Endothelial cell of umbilical vein (primary cell): ENCODE results near the gene ERBB2. TPM values are rescaled to one million over a fixed set of nuclear protein-coding genes. Genes with fewer than 3 reads are reported as not detected.

Experiments used
- BruUV-seq: library from RNA; stranded (reverse); fragments of 400-500 nt; replicated peaks from 2 replicates; lab custom pipeline; 2021; lab: Mats Ljungman, UMichigan
- CTCF ChIA-PET: fragments of 300-600, 350-600 bp; sonication (Branson Sonifier 250); formaldehyde crosslinking; loops from one replicate; lab custom pipeline; 2021; ENCODE audit warnings: antibody characterized with exemption, inconsistent platforms; lab: Charles Lee
- POLR2A ChIA-PET: fragments of 300-600, 350-600 bp; sonication (Branson Sonifier 250); formaldehyde crosslinking; loops from one replicate; lab custom pipeline; 2021; ENCODE audit warnings: antibody characterized with exemption, inconsistent platforms; lab: Charles Lee
- DNase-seq: peaks from one replicate; pipeline ENCODE4 v3.0.0-alpha.2; 2011; ENCODE audit warnings: low read depth, low spot score
- FAIRE-seq: peaks from 2 replicates; lab custom pipeline; 2011; peaks lifted over from hg19 to GRCh38; lab: Jason Lieb, UNC
- H2AFZ ChIP-seq: 2 replicates; pipeline ENCODE4 v1.6.0; 2012; ENCODE audit warnings: low read depth, low read length, control low read depth, inconsistent platforms
- H3K27ac ChIP-seq: 2 replicates; pipeline ENCODE4 v1.5.1; 2011; ENCODE audit warnings: low read depth, mild to moderate bottlenecking, control low read depth, low read length, moderate library complexity; ENCODE audit not compliant: insufficient read depth
- H3K27me3 ChIP-seq, 2 experiments: 2 replicates each; pipeline versions ENCODE4 v1.6.0 to v1.6.1; 2011; ENCODE audit warnings: low read length in 2 of 2, mixed read lengths in 1 of 2; ENCODE audit not compliant: control insufficient read depth in 2 of 2, insufficient read depth in 2 of 2
- H3K36me3 ChIP-seq, 2 experiments: 2 replicates in 1 of 2; 3 replicates in 1 of 2; pipeline ENCODE4 v1.5.1; 2011; ENCODE audit warnings: low read length in 2 of 2, mild to moderate bottlenecking in 1 of 2, moderate library complexity in 1 of 2; ENCODE audit not compliant: control insufficient read depth in 2 of 2, insufficient read depth in 2 of 2; ENCODE audit errors: extremely low read depth in 1 of 2
- H3K4me1 ChIP-seq: 3 replicates; pipeline ENCODE4 v1.5.1; 2011; ENCODE audit warnings: mild to moderate bottlenecking, low read length; ENCODE audit not compliant: control insufficient read depth, insufficient read depth; ENCODE audit errors: extremely low read depth
- H3K4me2 ChIP-seq: 2 replicates; pipeline ENCODE4 v1.6.1; 2011; ENCODE audit warnings: low read length, control low read depth, mixed read lengths; ENCODE audit not compliant: insufficient read depth
- H3K4me3 ChIP-seq, 3 experiments: fragments of 200-600 bp in 1 of 3; sonication (generic), shearing (Covaris generic) in 1 of 3; replicated peaks in 1 of 3; 2 replicates each; pipeline ENCODE4 v1.5.1; 2011 to 2016; ENCODE audit warnings: control low read depth in 3 of 3, low read length in 3 of 3, mild to moderate bottlenecking in 2 of 3, inconsistent platforms in 1 of 3, low read depth in 1 of 3, moderate library complexity in 1 of 3; ENCODE audit not compliant: insufficient read depth in 1 of 3
- H3K79me2 ChIP-seq: 2 replicates; pipeline ENCODE4 v1.6.0; 2012; ENCODE audit warnings: low read length, inconsistent platforms; ENCODE audit not compliant: control insufficient read depth, insufficient read depth
- H3K9ac ChIP-seq: replicated peaks from 2 replicates; pipeline ENCODE3; 2011; ENCODE audit warnings: low read length, control low read depth; ENCODE audit not compliant: insufficient read depth; ENCODE audit errors: extremely low read depth
- H3K9me1 ChIP-seq: replicated peaks from 3 replicates; pipeline ENCODE4 v1.6.0; 2011; ENCODE audit warnings: mild to moderate bottlenecking, low read length; ENCODE audit not compliant: control insufficient read depth, insufficient read depth; ENCODE audit errors: extremely low read depth
- H3K9me3 ChIP-seq: replicated peaks from 2 replicates; pipeline ENCODE4 v1.5.1; 2012; ENCODE audit warnings: low read length, inconsistent platforms; ENCODE audit not compliant: control insufficient read depth, insufficient read depth
- H4K20me1 ChIP-seq: replicated peaks from 2 replicates; pipeline ENCODE3; 2011; ENCODE audit warnings: mild to moderate bottlenecking, low read length; ENCODE audit not compliant: control insufficient read depth, insufficient read depth; ENCODE audit errors: extremely low read depth
- CTCF ChIP-seq, 2 donors: IDR thresholded peaks; 1 replicate in 1 of 2; 2 replicates in 1 of 2; pipeline ENCODE4 v1.5.1; 2011; ENCODE audit warnings: low read length in 2 of 2, mild to moderate bottlenecking in 2 of 2, moderate library complexity in 2 of 2, control low read depth in 1 of 2, inconsistent platforms in 1 of 2, low read depth in 1 of 2; ENCODE audit not compliant: insufficient read depth in 1 of 2; ENCODE audit errors: extremely low read depth in 1 of 2
- EZH2 ChIP-seq: IDR thresholded peaks from 2 replicates; pipeline ENCODE4 v1.6.1; 2012; ENCODE audit warnings: borderline replicate concordance, low read depth, mild to moderate bottlenecking, moderate library complexity, low read length, inconsistent platforms; ENCODE audit not compliant: severe bottlenecking
- FOS ChIP-seq: IDR thresholded peaks from 2 replicates; pipeline ENCODE4 v1.6.1; 2011; ENCODE audit warnings: mild to moderate bottlenecking, low read length, moderate library complexity, borderline replicate concordance; ENCODE audit not compliant: insufficient read depth
- GATA2 ChIP-seq: IDR thresholded peaks from 2 replicates; pipeline ENCODE4 v1.7.0; 2011; ENCODE audit warnings: low read depth, mild to moderate bottlenecking, moderate library complexity, mixed read lengths, low read length; ENCODE audit not compliant: insufficient read length, insufficient read depth
- JUN ChIP-seq: IDR thresholded peaks from 2 replicates; pipeline ENCODE4 v1.6.1; 2011; ENCODE audit warnings: borderline replicate concordance, low read depth; ENCODE audit not compliant: insufficient read length, insufficient read depth
- MAX ChIP-seq: IDR thresholded peaks from 2 replicates; pipeline ENCODE4 v1.6.1; 2011; ENCODE audit not compliant: insufficient read depth, insufficient read length
- MYC ChIP-seq: IDR thresholded peaks from one replicate; pipeline ENCODE4 v1.6.1; 2011; ENCODE audit warnings: mild to moderate bottlenecking, low read depth, low read length
- POLR2A ChIP-seq: IDR thresholded peaks from 2 replicates; pipeline ENCODE4 v1.6.1; 2012; ENCODE audit warnings: low read depth, mild to moderate bottlenecking, control low read depth, low read length
- POLR2AphosphoS5 ChIP-seq: IDR thresholded peaks from 2 replicates; pipeline ENCODE4 v1.6.1; 2012; ENCODE audit warnings: low read depth, mild to moderate bottlenecking, control low read depth, low read length, moderate library complexity; ENCODE audit not compliant: insufficient read depth
- dilution Hi-C: fragments of 300-500 bp; cut with MboI; formaldehyde crosslinking; loops from one replicate; pipeline ENCODE4 v1.15.0; 2019; ENCODE audit warnings: low sequenced_read_pairs; ENCODE audit not compliant: extremely low pct_ligation_motif_present
- intact Hi-C: fragments of 100-400 bp; cut with micrococcal nuclease; formaldehyde crosslinking; loops from one replicate; pipeline ENCODE4 v1.10.0; 2022
- polyA plus RNA-seq, 4 experiments: library from polyadenylated mRNA; depleted of rRNA in 3 of 4; stranded (reverse) in 3 of 4; unstranded in 1 of 4; fragments of >200 nt; gene quantifications; 2 replicates each; pipeline versions ENCODE4 v1.2.1 to v1.2.3, GENCODE V29; 2011 to 2012; ENCODE audit warnings: missing spikeins in 1 of 4
- total RNA-seq: library from RNA; stranded (reverse); gene quantifications from 2 replicates; pipeline ENCODE4 v1.2.3, GENCODE V29; 2021

ERBB2 gene
- total and polyA plus RNA-seq, 2 donors (not counting 3 experiments of a cell fraction or from before 2014, with no cell fraction given) = 20.6 to 32.9 TPM

GRCh38 chr17:39750131-39751015 is 50.5 kb downstream of the ERBB2 start:
- CTCF ChIA-PET = interaction anchor here (1.0 to 1.8 kb wide), 4 partner anchors 126 to 129 kb away, joined by 3 to 8 read pairs (median 5); no protein-coding TSS in a partner anchor
- POLR2A ChIA-PET = no interaction called here
- BruUV-seq = no TSS peak

GRCh38 chr17:39751016-39751543 is 51.2 kb downstream of the ERBB2 start:
- dilution Hi-C loops (no loop called here), intact Hi-C loops (loop anchor here (5.0 kb wide), 1 partner anchor 114 kb away; the partner anchor contains the start of gene STARD3)
- no peak for TF ChIP-seq JUN
- TF ChIP-seq MAX = no peak
- no peak for TF ChIP-seq EZH2
- TF ChIP-seq POLR2AphosphoS5 = no peak
- no peak for TF ChIP-seq GATA2
- no peak for TF ChIP-seq MYC
- no peak for TF ChIP-seq CTCF (IDR thresholded peaks at IDR 0.05; ENCODE audit: extremely low read depth in 1 of 2, insufficient read depth in 1 of 2, low read depth in 1 of 2, low read length in 2 of 2)
- no peak for TF ChIP-seq POLR2A
- TF ChIP-seq FOS = no peak
- no peaks in the 10 kb centered on the region for H3K79me2 ChIP-seq
- ChIA-PET CTCF (interaction anchor here (1.0 to 1.3 kb wide), 2 partner anchors 128 to 130 kb away, joined by 4 to 6 read pairs; no protein-coding TSS in a partner anchor), POLR2A (no interaction called here)
- no TSS peak for BruUV-seq
- no peak overlapping the region for H2AFZ ChIP-seq
- no peak overlapping the region for H3K4me2 ChIP-seq
- H3K9ac ChIP-seq = no peak overlapping the region
- H3K4me1 ChIP-seq = peaks cover 9% of the 10 kb centered on the region
- no peaks in the 10 kb centered on the region for H3K9me1 ChIP-seq
- FAIRE-seq (no peak), DNase-seq (no peak)
- no peak overlapping the region for H3K27ac ChIP-seq
- H3K9me3 ChIP-seq = no peaks in the 10 kb centered on the region
- H3K36me3 ChIP-seq = no peaks in the 10 kb centered on the region
- no peaks in the 10 kb centered on the region for H4K20me1 ChIP-seq
- no peak overlapping the region for H3K4me3 ChIP-seq
- H3K27me3 ChIP-seq = peaks cover 0 to under 1% of the 10 kb centered on the region in 2 experiments

More at GRCh38 chr17:39750131-39751015, 50.5 kb downstream of the ERBB2 start:
- Histone ChIP-seq H3K27me3 (no peaks in the 10 kb centered on the region), H4K20me1 (no peaks in the 10 kb centered on the region), H3K79me2 (no peaks in the 10 kb centered on the region), H3K4me1 (peaks cover 12% of the 10 kb centered on the region), H2AFZ (no peak overlapping the region), H3K36me3 (no peaks in the 10 kb centered on the region), H3K4me3 (no peak overlapping the region), H3K4me2 (no peak overlapping the region), H3K9me1 (no peaks in the 10 kb centered on the region), H3K27ac (no peak overlapping the region), H3K9ac (no peak overlapping the region), H3K9me3 (no peaks in the 10 kb centered on the region)
- DNase-seq (no peak), FAIRE-seq (no peak)
- dilution Hi-C loops = no loop called here
- intact Hi-C loops = loop anchor here (5.0 kb wide), 1 partner anchor 113 kb away; the partner anchor contains the start of gene STARD3
- TF ChIP-seq JUN (no peak), MYC (no peak), POLR2A (no peak), POLR2AphosphoS5 (no peak), FOS (no peak)
